GM13976 (cell line): ENCODE measurements around the gene GAB2.
A peak's percentile ranks its signal among the peaks of the same experiment; 100 is the strongest.
"Not testable (repeated sequence)": the region's sequence is repeated elsewhere in the genome, so short reads cannot be mapped to it uniquely, and the experiment has no call there.

ENCODE experiments used
- DNase-seq: peaks from one replicate; pipeline ENCODE4 v3.0.0; 2012; ENCODE audit warnings: low spot score
- in situ Hi-C: fragments of 300-500 bp; cut with MboI; formaldehyde crosslinking; loops from one replicate; pipeline ENCODE4 v1.12.0; 2022; ENCODE audit warnings: low sequenced_read_pairs, mixed read lengths, inconsistent platforms; ENCODE audit not compliant: unreplicated experiment
- TF ChIP-seq, protein P1 (sequence below): IDR thresholded peaks from 2 replicates; pipeline ENCODE4 v1.5.1; 2012; ENCODE audit warnings: borderline replicate concordance, mild to moderate bottlenecking; ENCODE audit not compliant: insufficient read depth; ENCODE audit errors: extremely low read depth, missing control alignments, control extremely low read depth

GAB2 gene

DNA sequence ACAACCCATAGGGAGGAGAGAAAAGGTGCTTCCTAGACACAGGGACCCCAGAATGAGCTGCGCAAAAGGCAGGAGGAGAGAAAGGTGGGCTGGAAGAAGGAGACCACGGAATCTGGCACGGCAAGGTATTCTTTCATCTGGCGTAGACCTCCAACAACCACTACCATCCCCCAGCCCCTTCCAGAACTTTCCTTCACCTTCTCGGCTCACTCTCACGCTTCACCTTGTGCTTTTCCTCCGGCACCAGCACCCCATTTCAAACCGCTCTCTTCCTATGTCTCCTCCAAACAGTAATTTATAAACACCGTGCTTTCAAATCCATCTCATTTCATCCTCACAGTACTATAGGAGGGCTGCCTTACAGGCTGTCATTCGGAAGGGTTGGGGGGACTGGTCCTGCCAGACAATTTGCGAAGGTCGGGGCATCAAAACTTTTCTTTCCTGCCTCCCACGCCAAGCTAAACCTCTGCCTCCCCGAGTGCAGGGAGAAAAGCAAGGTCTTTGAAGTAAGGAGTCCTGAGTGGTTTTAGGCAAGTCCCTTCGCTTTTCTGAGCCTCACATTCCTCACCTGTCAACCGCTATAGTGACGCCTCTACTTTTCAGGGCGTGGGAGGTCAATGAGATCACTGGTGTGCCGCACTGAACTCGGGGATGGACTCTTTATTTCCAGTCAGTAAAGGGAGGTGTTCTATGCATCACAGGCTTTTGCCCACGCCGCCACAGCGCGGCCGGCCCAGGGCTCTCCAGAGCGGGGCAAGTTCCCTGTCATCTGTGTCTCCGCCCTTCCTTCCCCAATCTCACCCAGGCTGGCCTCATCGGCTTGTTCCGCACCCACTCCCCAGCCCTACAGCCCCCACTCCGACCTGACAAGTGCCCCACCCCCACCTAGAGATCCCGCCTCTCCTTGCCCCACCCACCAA is 230.0 kb downstream of the GAB2 start:
- in situ Hi-C loops: no loop called here
- DNase-seq: peak; percentile 83
- TF ChIP-seq, protein P1, sequence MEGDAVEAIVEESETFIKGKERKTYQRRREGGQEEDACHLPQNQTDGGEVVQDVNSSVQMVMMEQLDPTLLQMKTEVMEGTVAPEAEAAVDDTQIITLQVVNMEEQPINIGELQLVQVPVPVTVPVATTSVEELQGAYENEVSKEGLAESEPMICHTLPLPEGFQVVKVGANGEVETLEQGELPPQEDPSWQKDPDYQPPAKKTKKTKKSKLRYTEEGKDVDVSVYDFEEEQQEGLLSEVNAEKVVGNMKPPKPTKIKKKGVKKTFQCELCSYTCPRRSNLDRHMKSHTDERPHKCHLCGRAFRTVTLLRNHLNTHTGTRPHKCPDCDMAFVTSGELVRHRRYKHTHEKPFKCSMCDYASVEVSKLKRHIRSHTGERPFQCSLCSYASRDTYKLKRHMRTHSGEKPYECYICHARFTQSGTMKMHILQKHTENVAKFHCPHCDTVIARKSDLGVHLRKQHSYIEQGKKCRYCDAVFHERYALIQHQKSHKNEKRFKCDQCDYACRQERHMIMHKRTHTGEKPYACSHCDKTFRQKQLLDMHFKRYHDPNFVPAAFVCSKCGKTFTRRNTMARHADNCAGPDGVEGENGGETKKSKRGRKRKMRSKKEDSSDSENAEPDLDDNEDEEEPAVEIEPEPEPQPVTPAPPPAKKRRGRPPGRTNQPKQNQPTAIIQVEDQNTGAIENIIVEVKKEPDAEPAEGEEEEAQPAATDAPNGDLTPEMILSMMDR: no peak

DNA sequence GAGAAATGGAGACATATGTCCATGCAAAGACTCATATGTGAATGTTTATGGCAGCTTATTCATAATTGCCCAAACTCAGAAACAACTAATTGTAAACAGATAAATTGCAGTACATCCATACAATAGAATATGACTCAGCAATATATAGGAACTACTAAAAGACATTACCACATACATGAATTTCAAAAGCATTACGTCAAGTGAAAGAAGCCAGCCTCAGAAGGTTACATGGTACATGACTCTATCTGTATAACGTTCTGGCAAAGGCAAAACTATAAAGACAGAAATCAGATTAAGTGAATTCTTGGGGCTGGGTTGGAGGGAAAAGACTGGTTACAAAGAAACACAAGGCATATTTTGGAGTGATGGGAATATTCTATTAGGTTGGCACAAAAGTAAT is 236.4 kb downstream of the GAB2 start:
- DNase-seq: no peak
- in situ Hi-C loops: no loop called here
- TF ChIP-seq, protein P1: no peak

DNA sequence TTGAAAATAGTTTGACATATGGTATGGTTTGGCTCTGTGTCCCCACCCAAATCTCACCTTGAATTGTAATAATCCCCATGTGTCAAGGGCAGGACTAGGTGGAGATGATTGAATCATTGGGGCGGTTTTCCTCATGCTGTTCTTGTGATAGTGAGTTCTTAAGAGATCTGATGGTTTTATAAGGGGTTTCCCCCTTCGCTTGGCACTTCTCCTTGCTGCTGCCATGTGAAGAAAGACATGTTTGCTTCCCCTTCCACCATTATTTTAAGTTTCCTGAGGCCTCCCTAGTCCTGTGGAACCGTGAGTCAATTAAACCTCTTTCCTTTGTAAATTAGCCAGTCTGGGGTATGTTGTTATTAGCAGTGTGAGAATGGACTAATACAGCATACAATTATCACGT is 236.9 kb downstream of the GAB2 start:
- TF ChIP-seq, protein P1: no peak
- in situ Hi-C loops: no loop called here
- DNase-seq: no peak

DNA sequence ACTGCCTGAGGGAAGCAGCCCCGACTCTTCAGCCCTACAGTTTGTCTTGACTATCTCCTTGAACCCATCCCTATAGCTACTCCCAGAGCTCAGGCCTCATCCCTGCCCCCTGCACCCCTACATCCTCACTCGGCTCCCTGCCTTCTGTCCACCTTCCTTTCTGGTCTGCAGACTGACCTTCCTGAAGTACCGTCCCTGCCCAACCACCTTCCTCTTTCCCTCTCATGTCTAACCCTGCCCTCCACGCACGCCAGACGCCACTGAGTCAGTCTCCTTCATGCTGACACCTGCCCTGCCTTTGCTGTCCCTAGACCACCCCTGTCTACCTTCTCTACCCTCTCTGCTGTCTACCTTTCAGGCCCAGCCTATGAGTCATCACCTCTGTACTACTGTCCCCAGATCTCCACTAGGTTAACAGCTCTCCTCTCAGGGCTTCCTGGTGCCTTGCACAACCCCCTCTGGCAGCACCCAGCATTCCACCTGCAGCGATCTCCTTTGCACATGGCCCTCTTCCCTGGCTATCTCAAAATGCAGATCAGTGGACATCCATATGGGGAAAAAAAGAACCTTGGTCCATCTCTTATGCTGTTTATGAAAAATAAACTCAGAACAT is 238.1 kb downstream of the GAB2 start:
- no peak for DNase-seq
- in situ Hi-C loops: no loop called here
- TF ChIP-seq, protein P1: no peak

DNA sequence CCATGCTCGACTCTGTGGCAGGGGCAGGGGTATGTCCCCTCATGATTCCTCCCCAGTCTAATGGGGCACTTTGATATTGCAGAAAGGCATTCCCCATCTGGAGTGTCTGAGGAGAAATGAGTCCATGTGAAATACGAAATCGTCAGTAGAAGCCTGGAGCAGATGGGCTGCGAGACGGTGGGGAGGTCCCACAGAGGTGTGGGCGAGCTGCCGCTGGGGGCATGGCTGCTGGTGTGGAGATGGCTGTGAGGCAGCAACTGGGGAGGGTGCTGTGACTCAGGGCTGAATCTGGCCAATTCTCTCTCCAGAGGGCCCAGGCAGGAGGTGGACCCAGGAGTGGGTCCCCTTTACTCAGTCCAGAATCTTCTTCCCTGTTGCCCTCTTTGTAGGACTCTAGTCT is 240.4 kb downstream of the GAB2 start:
- in situ Hi-C loops: no loop called here
- DNase-seq: no peak
- TF ChIP-seq, protein P1: no peak

DNA sequence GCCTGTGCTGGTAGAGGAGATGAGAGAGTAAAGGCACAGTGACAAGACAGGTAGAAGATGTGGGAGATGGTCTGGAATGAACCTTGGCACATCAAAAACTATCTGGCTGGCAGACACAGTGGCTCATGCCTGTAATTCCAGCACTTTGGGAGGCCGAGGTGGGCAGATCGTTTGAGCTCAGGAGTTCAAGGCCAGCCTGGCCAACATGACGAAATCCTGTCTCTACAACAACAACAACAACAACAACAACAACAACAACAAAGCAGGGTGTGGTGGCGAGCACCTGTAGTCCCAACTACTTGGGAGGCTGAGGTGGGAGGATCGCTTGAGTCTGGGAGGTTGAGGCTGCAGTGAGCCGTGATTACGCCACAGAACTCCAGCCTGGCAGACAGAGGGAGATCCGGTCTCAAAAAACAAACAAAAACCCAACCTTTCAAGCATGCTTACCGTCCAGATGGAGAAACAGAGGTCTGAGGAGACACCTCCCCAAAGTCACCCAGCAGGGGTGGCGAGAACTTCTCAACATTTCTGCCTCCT is 240.9 kb downstream of the GAB2 start:
- DNase-seq: no peak
- TF ChIP-seq, protein P1: no peak
- in situ Hi-C loops: no loop called here

DNA sequence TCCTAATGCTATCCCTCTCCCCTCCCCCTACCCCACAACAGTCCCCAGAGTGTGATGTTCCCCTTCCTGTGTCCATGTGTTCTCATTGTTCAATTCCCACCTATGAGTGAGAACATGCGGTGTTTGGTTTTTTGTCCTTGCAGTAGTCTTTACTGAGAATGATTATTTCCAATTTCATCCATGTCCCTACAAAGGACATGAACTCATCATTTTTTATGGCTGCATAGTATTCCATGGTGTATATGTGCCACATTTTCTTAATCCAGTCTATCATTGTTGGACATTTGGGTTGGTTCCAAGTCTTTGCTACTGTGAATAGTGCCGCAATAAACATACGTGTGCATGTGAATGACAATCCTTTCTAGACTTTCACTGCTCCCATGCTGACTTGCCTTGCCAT is 241.8 kb downstream of the GAB2 start:
- DNase-seq, in situ Hi-C loops: not testable (repeated sequence)
